Hepatocyte (in vitro differentiated cells): ENCODE results near the gene GPI.

ENCODE experiments used
- CTCF ChIP-seq: fragments of 200-600 bp; sonication (generic); IDR thresholded peaks from 2 replicates; pipeline ENCODE4 v1.5.1; 2016; ENCODE audit warnings: antibody characterized with exemption, mild to moderate bottlenecking; ENCODE audit not compliant: poor library complexity
- EZH2 ChIP-seq: fragments of 200-600 bp; sonication (generic); IDR thresholded peaks from 2 replicates; pipeline ENCODE4 v1.6.1; 2016; ENCODE audit warnings: antibody characterized with exemption, mild to moderate bottlenecking, borderline replicate concordance
- EZH2phosphoT487 ChIP-seq: fragments of 200-600 bp; sonication (generic); IDR thresholded peaks from one replicate; pipeline ENCODE4 v1.6.1; 2018; ENCODE audit warnings: antibody characterized with exemption, mild to moderate bottlenecking, low read depth, moderate library complexity; ENCODE audit not compliant: unreplicated experiment, severe bottlenecking

GRCh38 chr19:34365463-34366401 lies 736 bp downstream of the GPI start:
- TF ChIP-seq EZH2phosphoT487, result no peak
- TF ChIP-seq CTCF, result no peak
- TF ChIP-seq EZH2, result no peak
